GM19025 (cell line): ENCODE results near the gene KMT2A.
"Not testable (repeated sequence)": the region's sequence is repeated elsewhere in the genome, so short reads cannot be mapped to it uniquely, and the experiment has no call there.

ENCODE experiments used
- ATAC-seq: cut with Tn5 transposase; IDR thresholded peaks from one replicate; pipeline ENCODE4 v1.9.1; 2021; ENCODE audit warnings: mild to moderate bottlenecking, low read depth, moderate library complexity; ENCODE audit not compliant: unreplicated experiment

KMT2A gene

DNA sequence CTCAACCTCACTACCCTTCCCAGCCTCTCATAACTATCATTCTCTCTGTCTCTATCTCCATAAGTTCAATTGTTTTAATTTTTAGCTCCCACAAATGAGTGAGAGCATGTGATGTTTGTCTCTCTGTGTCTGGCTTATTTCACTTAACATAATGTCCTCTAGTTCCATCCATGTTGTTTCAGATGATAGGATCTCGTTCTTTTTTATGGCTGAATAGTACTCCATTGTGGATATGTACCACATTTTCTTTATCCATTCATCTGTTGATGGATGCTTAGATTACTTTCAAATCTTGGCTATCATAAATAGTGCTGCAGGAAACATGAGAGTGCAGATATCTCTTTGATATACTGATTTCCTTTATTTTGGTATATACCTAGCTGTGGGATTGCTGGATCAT is 44.9 kb downstream of the KMT2A start:
- not testable (repeated sequence) for ATAC-seq

DNA sequence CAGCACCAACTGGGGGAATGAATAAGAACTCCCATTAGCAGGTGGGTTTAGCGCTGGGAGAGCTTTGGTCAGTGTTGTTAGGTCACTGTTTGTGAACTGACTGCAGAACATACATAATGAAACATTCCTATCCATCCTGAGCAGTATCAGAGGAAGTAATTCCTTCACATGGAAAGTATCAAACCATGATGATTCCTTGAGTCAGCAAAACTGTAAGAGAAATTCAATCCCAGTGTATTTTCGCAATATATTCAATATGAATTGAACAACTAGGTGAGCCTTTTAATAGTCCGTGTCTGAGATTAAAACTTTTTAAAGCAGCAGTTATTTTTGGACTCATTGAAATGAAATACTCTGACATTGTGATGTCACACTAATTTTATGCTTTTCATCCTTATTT is 48.1 kb downstream of the KMT2A start:
- ATAC-seq: no peak

GRCh38 chr11:118485273-118485672 is 49.0 kb downstream of the KMT2A start:
- no peak for ATAC-seq

GRCh38 chr11:118488480-118489109 is 52.3 kb downstream of the KMT2A start:
- ATAC-seq: no peak

DNA sequence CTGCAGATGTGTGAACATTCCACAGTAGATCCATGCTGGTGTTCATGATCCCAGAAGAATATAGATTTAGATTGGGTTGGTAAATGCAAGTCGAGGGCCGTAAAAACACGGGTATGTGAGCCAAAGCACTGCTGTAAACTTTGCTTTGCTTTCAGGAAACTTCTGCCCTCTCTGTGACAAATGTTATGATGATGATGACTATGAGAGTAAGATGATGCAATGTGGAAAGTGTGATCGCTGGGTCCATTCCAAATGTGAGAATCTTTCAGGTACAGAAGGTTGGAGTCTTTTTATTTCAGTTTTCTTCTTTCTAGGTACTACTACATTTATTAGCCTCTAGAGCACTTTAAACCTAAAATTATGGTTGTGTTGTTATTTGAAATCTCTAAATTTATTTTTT is 54.7 kb downstream of the KMT2A start:
- ATAC-seq: no peak

DNA sequence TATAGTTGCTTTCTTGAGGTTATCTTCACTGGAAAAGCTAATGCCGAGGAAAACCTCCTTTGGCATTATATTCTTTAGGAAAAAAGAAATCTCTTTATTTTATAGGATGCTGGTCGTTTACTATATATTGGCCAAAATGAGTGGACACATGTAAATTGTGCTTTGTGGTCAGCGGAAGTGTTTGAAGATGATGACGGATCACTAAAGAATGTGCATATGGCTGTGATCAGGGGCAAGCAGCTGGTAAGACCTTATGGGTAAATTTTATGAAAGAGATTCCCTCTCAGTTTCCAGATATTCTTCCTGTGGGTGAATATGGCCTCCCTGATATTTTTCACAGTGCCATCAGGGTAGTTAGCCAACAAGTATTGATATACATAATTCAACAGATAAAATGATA is 61.5 kb downstream of the KMT2A start:
- ATAC-seq: no peak

DNA sequence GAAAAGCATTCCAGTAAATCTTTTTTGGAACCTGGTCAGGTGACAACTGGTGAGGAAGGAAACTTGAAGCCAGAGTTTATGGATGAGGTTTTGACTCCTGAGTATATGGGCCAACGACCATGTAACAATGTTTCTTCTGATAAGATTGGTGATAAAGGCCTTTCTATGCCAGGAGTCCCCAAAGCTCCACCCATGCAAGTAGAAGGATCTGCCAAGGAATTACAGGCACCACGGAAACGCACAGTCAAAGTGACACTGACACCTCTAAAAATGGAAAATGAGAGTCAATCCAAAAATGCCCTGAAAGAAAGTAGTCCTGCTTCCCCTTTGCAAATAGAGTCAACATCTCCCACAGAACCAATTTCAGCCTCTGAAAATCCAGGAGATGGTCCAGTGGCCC is 66.9 kb downstream of the KMT2A start:
- ATAC-seq: no peak

DNA sequence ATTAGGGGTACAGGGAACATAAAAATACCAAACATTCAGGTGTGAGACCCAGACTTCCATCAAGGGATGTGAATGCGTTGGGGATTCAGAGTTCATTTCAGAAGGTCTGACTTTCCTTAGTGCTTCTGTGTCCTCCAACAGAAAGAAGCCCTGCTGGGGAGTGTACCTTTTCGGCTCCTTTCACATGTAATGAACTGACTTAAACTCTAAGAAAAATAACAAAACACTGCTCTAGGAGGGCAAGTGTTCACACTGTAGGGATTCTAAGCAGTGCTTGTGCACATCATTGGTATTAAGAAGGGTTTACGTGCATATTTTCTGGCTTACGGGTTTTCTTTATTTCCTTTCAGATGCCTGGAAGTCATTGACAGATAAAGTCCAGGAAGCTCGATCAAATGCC is 75.3 kb downstream of the KMT2A start:
- ATAC-seq: no peak

DNA sequence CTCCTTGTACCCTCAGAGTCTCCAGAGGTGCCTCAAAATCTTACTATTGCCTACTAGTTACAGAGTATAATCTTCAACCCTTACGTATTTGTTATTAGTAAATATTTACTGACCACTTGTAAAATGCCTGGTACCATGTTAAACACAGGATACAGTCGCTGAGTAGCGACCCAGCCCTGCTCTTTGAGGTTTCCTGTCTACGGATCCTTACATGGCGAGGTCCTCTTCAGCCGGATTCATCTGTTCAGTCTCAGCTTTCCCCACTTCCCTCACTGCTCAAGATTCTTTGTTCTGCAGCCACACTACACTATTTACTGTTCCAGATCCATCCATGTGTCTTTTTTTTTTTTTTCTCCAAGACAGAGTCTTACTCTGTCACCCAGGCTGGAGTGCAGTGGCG is 77.8 kb downstream of the KMT2A start:
- no peak for ATAC-seq

- no peak for ATAC-seq
Observed at GRCh38 chr11:118519549-118519948, 83.3 kb downstream of the KMT2A start.

DNA sequence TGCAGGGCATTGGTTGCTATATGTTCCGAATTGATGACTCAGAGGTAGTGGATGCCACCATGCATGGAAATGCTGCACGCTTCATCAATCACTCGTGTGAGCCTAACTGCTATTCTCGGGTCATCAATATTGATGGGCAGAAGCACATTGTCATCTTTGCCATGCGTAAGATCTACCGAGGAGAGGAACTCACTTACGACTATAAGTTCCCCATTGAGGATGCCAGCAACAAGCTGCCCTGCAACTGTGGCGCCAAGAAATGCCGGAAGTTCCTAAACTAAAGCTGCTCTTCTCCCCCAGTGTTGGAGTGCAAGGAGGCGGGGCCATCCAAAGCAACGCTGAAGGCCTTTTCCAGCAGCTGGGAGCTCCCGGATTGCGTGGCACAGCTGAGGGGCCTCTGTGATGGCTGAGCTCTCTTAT is 85.6 kb downstream of the KMT2A start:
- no peak for ATAC-seq

DNA sequence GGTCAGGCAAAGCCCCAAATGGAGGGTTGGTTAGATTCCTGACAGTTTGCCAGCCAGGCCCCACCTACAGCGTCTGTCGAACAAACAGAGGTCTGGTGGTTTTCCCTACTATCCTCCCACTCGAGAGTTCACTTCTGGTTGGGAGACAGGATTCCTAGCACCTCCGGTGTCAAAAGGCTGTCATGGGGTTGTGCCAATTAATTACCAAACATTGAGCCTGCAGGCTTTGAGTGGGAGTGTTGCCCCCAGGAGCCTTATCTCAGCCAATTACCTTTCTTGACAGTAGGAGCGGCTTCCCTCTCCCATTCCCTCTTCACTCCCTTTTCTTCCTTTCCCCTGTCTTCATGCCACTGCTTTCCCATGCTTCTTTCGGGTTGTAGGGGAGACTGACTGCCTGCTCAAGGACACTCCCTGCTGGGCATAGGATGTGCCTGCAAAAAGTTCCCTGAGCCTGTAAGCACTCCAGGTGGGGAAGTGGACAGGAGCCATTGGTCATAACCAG is 86.3 kb downstream of the KMT2A start:
- no peak for ATAC-seq

DNA sequence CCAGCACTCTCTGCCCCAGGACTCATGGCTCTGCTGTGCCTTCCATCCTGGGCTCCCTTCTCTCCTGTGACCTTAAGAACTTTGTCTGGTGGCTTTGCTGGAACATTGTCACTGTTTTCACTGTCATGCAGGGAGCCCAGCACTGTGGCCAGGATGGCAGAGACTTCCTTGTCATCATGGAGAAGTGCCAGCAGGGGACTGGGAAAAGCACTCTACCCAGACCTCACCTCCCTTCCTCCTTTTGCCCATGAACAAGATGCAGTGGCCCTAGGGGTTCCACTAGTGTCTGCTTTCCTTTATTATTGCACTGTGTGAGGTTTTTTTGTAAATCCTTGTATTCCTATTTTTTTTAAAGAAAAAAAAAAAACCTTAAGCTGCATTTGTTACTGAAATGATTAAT is 88.1 kb downstream of the KMT2A start:
- no peak for ATAC-seq

GRCh38 chr11:118524757-118525470 is 88.6 kb downstream of the KMT2A start:
- ATAC-seq: no peak

- no peak for ATAC-seq
Observed at GRCh38 chr11:118526688-118527087, 90.4 kb downstream of the KMT2A start.

DNA sequence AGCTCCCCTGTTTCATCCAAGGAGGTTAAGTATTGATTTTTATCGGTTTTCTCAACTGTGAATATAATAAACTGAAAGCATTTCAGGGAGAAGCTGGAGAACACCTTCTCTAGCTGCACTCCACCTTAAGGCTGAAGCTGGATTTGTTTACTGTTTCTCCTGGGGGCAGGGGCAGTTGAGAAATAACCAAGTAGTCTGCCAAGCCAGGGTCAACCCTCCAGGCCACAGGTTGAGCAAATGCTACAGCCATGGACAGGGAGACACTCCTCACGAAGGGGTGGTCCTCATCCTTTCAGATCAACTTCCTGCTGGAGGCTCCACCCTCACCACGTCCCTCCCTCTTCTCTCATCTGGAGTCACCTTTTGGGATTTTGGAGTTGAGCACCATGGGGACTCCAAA is 90.8 kb downstream of the KMT2A start, which contains the start of gene TTC36:
TSS of gene TTC36 (plus strand) at position 366 of the 400 bp plus-strand sequence. CDS start at position 387, 21 bp downstream.
- no peak for ATAC-seq

DNA sequence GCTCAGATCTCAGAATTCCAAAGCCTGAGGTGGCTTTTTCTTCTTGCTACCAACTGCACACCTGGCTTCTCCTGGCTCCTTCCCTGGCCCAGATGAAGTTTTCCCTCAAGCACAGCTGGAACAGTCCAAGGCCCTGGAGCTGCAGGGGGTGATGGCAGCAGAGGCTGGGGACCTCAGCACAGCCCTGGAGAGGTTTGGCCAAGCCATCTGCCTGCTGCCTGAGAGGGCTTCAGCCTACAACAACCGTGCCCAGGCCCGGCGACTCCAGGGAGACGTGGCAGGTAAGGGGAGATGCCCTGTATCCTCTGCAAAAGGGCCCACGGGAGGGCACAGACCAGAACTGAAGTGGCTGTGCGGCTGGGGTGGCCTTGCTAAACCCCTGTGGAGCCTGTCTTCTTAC is 92.2 kb downstream of the KMT2A start:
- ATAC-seq: no peak

DNA sequence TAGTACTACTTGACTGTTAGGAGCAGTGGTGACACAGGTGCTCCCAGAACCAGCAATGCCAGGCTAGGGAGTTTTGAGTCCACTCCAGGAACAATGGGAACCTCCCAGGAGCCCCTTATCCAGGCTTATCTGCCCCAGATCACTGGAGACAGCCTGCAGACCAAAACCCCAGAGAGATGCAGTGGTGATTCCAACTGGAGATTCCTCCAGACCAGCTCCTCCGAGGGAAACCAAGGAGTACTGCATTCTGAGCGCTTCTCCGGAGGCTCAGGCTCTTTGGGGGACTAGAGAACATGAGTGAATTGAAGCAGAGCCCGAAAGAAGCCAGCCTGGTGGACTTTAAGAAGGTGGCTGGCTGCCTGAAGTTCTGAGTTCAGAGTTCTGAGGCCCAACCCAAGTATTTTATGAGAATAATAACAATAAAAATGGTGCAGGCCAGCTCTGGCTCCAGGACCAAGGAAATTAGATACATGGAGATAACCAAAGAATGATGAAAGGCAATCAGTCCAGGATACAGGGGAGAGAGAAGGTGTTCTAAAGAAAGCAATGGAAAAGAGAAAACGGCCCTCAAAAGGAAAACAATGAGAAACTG is 93.4 kb downstream of the KMT2A start:
- ATAC-seq: no peak

DNA sequence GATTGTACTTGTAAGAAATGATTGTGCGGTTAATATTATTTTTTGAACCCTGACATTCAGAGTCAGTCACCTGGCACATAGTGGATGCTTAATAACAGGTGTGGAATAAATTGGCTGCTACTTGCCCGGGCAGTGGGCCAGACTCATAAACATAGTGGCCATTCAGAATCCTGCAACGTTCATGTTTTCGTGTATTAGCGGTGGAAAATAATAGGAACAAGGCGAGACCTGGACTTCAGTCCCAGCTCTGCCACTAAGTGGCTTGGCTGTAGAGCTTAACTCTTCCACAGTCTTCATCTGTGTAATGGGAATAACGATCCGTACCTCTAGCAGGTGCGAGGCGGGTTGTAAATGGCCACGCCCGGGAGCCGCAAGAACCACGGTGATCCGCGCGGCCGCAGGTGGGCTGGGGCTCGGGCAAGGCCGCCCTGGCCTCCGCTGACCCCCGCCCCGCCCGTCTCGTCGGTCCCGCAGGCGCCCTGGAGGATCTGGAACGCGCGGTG is 93.9 kb downstream of the KMT2A start:
- no peak for ATAC-seq

- ATAC-seq: peak; percentile 65
Observed at GRCh38 chr11:118530683-118531596, 94.6 kb downstream of the KMT2A start, which contains the start of gene TMEM25. Gene TMEM25 (plus strand): TSS chr11:118531192. CDS start chr11:118531802, 610 bp downstream.
